Mesendoderm (in vitro differentiated cells): ENCODE data around the gene CLEC4C. TPM values are rescaled to one million over a fixed set of nuclear protein-coding genes. Genes with fewer than 3 reads are reported as not detected.
"Not testable (repeated sequence)": the region's sequence is repeated elsewhere in the genome, so short reads cannot be mapped to it uniquely, and the experiment has no call there.

Source experiments
- DNase-seq: peaks from one replicate; pipeline ENCODE4 v3.0.0; 2013
- H2AK5ac ChIP-seq: 2 replicates; pipeline ENCODE4 v1.6.1; 2013; ENCODE audit warnings: low read length, inconsistent platforms
- H2BK120ac ChIP-seq: 2 replicates; pipeline ENCODE4 v1.6.1; 2013; ENCODE audit warnings: low read depth, mild to moderate bottlenecking, low read length, moderate library complexity, mixed read lengths
- H2BK15ac ChIP-seq: replicated peaks from 2 replicates; pipeline ENCODE4 v1.6.1; 2013; ENCODE audit warnings: low read depth, mild to moderate bottlenecking, moderate library complexity
- H2BK5ac ChIP-seq: 2 replicates; pipeline ENCODE4 v1.6.1; 2013; ENCODE audit warnings: low read length, inconsistent platforms
- H3K18ac ChIP-seq: 2 replicates; pipeline ENCODE4 v1.6.1; 2013; ENCODE audit warnings: mild to moderate bottlenecking, low read length, mixed read lengths
- H3K23ac ChIP-seq: one replicate; pipeline ENCODE4 v1.6.1; 2013; ENCODE audit warnings: low read length
- H3K27ac ChIP-seq: 2 replicates; pipeline ENCODE4 v1.5.1; 2013; ENCODE audit warnings: low read depth, mild to moderate bottlenecking, inconsistent platforms, low read length, moderate library complexity
- H3K27me3 ChIP-seq: 2 replicates; pipeline ENCODE4 v1.6.1; 2013; ENCODE audit warnings: low read length, control low read depth, mild to moderate bottlenecking, inconsistent platforms; ENCODE audit not compliant: insufficient read depth, poor library complexity
- H3K36me3 ChIP-seq: 2 replicates; pipeline ENCODE4 v1.6.1; 2013; ENCODE audit warnings: low read length, inconsistent platforms; ENCODE audit not compliant: control insufficient read depth, insufficient read depth
- H3K4ac ChIP-seq: one replicate; pipeline ENCODE4 v1.6.1; 2013; ENCODE audit warnings: low read depth, mild to moderate bottlenecking, low read length, moderate library complexity
- H3K4me1 ChIP-seq: 2 replicates; pipeline ENCODE4 v1.6.1; 2013; ENCODE audit warnings: low read depth, low read length, inconsistent platforms; ENCODE audit not compliant: control insufficient read depth
- H3K4me2 ChIP-seq: 2 replicates; pipeline ENCODE4 v1.6.1; 2013; ENCODE audit warnings: low read length
- H3K4me3 ChIP-seq: 2 replicates; pipeline ENCODE4 v1.5.1; 2013; ENCODE audit warnings: mild to moderate bottlenecking, low read length
- H3K56ac ChIP-seq: one replicate; pipeline ENCODE4 v1.6.1; 2013; ENCODE audit warnings: low read length
- H3K79me1 ChIP-seq: 2 replicates; pipeline ENCODE4 v1.6.1; 2013; ENCODE audit warnings: low read length, inconsistent platforms
- H3K79me2 ChIP-seq: 2 replicates; pipeline ENCODE4 v1.6.1; 2013; ENCODE audit warnings: mild to moderate bottlenecking, low read length; ENCODE audit not compliant: control insufficient read depth, insufficient read depth
- H3K9ac ChIP-seq: 2 replicates; pipeline ENCODE4 v1.6.1; 2013; ENCODE audit warnings: low read length, inconsistent platforms
- H4K5ac ChIP-seq: one replicate; pipeline ENCODE4 v1.6.1; 2013; ENCODE audit warnings: low read length
- H4K8ac ChIP-seq: one replicate; pipeline ENCODE4 v1.6.1; 2013; ENCODE audit warnings: low read depth, mild to moderate bottlenecking, control low read depth, low read length, moderate library complexity
- WGBS: extraction: QIAGEN DNeasy Blood & Tissue Kit; methylation state at CpG from one replicate; pipeline ENCODE4 v1.1.7; 2013; ENCODE audit warnings: low lambda C conversion rate, missing lambda C conversion rate; ENCODE audit not compliant: insufficient coverage; ENCODE audit errors: extremely low coverage; 5-methylcytosine and 5-hydroxymethylcytosine counted together
- polyA plus RNA-seq, 2 experiments: library from polyadenylated mRNA; stranded (reverse); fragments of 200-250 nt; gene quantifications; one replicate each; pipeline ENCODE4 v1.2.3, GENCODE V29; 2013

Gene CLEC4C, protein sequence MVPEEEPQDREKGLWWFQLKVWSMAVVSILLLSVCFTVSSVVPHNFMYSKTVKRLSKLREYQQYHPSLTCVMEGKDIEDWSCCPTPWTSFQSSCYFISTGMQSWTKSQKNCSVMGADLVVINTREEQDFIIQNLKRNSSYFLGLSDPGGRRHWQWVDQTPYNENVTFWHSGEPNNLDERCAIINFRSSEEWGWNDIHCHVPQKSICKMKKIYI
- polyA plus RNA-seq (2013, experiment 1 of 2) = 0.08 TPM
- not detected for polyA plus RNA-seq (2013, experiment 2 of 2)

DNA sequence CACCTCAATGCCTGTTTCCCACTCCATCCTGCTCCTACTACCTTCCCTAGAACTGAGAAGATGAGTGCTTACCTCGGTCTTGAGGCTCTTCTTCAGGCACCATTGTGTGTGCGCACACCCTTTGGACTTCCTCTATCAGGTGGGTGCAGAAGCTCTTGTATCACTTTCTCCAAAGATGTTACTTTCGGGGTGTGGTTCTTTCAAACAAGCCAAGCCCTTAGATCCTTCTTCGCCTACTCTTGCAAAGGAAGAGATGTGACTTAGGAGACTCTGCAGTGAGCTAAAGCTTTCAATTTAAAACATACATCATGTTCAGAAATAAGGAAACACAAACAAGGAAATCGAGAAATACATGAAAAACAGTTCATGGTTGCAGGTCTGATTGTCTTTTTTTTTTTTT lies at the start of gene CLEC4C:
Gene CLEC4C (minus strand): TSS at position 130 of the 400 bp plus-strand sequence. CDS start 27 bp downstream, at position 103.
- Histone ChIP-seq H4K8ac (no peak within 1 kb of the TSS), H3K18ac (no peak within 1 kb of the TSS), H3K36me3 (no peaks in the 10 kb centered on the region), H3K56ac (no peak within 1 kb of the TSS), H3K27ac (no peak within 1 kb of the TSS), H4K5ac (no peak within 1 kb of the TSS), H3K9ac (no peak within 1 kb of the TSS), H2BK15ac (no peak within 1 kb of the TSS), H3K4ac (no peak within 1 kb of the TSS), H2BK120ac (no peak within 1 kb of the TSS), H3K27me3 (no peaks in the 10 kb centered on the region), H3K23ac (no peak within 1 kb of the TSS), H3K79me2 (no peaks in the 10 kb centered on the region), H3K79me1 (no peaks in the 10 kb centered on the region), H3K4me3 (no peak within 1 kb of the TSS), H2BK5ac (no peak within 1 kb of the TSS), H3K4me1 (no peaks in the 10 kb centered on the region), H3K4me2 (no peak within 1 kb of the TSS), H2AK5ac (no peak within 1 kb of the TSS)
- WGBS = no CpG with 5 or more reads among the region's 5 CpGs
- DNase-seq = no peak

DNA sequence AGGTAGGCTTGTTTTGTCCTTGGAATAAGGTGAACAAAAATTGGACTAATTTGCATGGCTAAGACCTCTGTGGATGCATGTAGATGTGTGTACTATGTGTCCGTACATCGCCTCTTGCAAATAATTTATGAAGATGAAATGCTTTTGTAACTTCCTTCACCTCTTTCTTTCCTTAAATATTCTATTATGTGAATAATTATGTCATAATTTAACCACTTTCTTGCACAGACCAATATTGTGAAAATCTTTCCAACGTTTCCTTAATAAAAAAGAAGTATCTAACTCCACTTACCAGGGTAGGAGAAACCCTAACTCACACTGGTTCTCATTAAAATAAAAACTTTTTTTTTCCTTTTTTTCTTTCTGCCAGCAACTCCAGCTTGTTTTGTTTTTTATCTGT lies 46.0 kb upstream of the CLEC4C start:
- Histone ChIP-seq H2AK5ac (no peak overlapping the region), H2BK15ac (no peak overlapping the region), H3K79me1 (no peaks in the 10 kb centered on the region), H3K27ac (no peak overlapping the region), H3K4me1 (peaks cover 5% of the 10 kb centered on the region), H3K56ac (no peak overlapping the region), H3K27me3 (no peaks in the 10 kb centered on the region), H3K79me2 (peaks cover 30% of the 10 kb centered on the region), H3K4me3 (no peak overlapping the region), H3K36me3 (no peaks in the 10 kb centered on the region), H3K23ac (no peak overlapping the region), H3K4ac (no peak overlapping the region), H4K8ac (no peak overlapping the region), H2BK120ac (no peak overlapping the region), H3K9ac (no peak overlapping the region), H4K5ac (no peak overlapping the region), H2BK5ac (no peak overlapping the region), H3K18ac (no peak overlapping the region), H3K4me2 (no peak overlapping the region)
- no peak for DNase-seq
- no CpG with 5 or more reads among the region's 3 CpGs for WGBS

DNA sequence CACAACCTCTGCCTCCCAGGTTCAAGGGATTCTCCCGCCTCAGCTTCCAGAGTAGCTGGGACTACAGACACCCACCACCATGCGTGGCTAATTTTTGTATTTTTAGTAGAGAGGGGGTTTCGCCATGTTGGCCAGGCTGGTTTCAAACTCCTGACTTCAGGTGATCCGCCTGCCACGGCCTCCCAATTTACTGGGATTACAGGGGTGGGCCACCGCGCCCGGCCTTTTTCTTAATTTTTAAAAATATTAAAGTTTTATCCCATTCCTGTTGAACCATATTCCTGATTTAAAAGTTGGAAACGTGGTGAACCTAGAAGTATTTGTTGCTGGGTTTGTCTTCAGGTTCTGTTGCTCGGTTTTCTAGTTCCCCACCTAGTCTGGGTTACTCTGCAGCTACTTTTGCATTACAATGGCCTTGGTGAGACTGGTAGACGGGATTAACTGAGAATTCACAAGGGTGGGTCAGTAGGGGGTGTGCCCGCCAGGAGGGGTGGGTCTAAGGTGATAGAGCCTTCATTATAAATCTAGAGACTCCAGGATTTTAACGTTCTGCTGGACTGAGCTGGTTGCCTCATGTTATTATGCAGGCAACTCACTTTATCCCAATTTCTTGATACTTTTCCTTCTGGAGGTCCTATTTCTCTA lies 41.8 kb upstream of the CLEC4C start, which contains the start of gene NANOG:
Gene NANOG (plus strand): TSS at position 519 of the 645 bp plus-strand sequence. CDS start 213 bp downstream, outside the sequence.
- peaks cover 30% of the 10 kb centered on the region for H3K79me2 ChIP-seq
- H3K27ac ChIP-seq = peak within 1 kb of the TSS; percentile 71
- H2BK120ac ChIP-seq = peak within 1 kb of the TSS; percentile 97
- WGBS = no CpG with 5 or more reads among the region's 13 CpGs
- H3K18ac ChIP-seq = peak within 1 kb of the TSS; percentile 93
- H3K36me3 ChIP-seq, H3K4me1 ChIP-seq, H3K27me3 ChIP-seq, H4K8ac ChIP-seq, H3K23ac ChIP-seq, H3K79me1 ChIP-seq: not testable (repeated sequence)
- peak within 1 kb of the TSS; percentile 92 for H3K56ac ChIP-seq
- H2AK5ac ChIP-seq = peak within 1 kb of the TSS; percentile 61
- H2BK15ac ChIP-seq = peak within 1 kb of the TSS; percentile 67
- H3K4ac ChIP-seq = peak within 1 kb of the TSS; percentile 94
- H3K4me3 ChIP-seq = peak within 1 kb of the TSS; percentile 73
- peak; percentile 70 for DNase-seq
- peak within 1 kb of the TSS; percentile 76 for H3K9ac ChIP-seq
- peak within 1 kb of the TSS; percentile 88 for H2BK5ac ChIP-seq
- H3K4me2 ChIP-seq = peak within 1 kb of the TSS; percentile 17
- peak within 1 kb of the TSS; percentile 68 for H4K5ac ChIP-seq

DNA sequence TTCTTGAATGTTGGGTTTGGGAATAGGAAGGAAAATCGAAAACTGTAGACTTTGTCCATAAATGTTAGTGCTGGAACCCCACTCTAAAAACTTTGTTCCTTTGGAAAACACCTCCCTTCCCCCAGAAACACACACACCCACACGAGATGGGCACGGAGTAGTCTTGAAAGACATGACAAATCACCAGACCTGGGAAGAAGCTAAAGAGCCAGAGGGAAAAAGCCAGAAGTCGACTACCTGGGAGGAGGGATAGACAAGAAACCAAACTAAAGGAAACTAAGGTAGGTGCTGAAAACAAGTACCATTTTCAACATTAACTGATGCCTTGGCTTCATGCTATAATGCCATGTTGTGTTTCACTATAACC lies 41.1 kb upstream of the CLEC4C start:
- DNase-seq = peak; percentile 63
- Histone ChIP-seq H3K4me2 (peak overlapping the region; percentile 4), H3K4ac (peak overlapping the region; percentile 94), H3K27me3 (no peaks in the 10 kb centered on the region), H3K79me1 (no peaks in the 10 kb centered on the region), H3K18ac (peak overlapping the region; percentile 93), H4K8ac (no peak overlapping the region), H2AK5ac (peak overlapping the region; percentile 61), H4K5ac (peak overlapping the region; percentile 68), H3K56ac (peak overlapping the region; percentile 88), H3K4me3 (no peak overlapping the region), H3K36me3 (no peaks in the 10 kb centered on the region), H3K4me1 (peaks cover 8% of the 10 kb centered on the region), H2BK120ac (no peak overlapping the region), H2BK5ac (peak overlapping the region; percentile 88), H3K23ac (no peak overlapping the region), H3K9ac (peak overlapping the region; percentile 60), H3K27ac (peak overlapping the region; percentile 71), H3K79me2 (peaks cover 30% of the 10 kb centered on the region), H2BK15ac (peak overlapping the region; percentile 67)
- WGBS = no CpG with 5 or more reads among the region's 4 CpGs

DNA sequence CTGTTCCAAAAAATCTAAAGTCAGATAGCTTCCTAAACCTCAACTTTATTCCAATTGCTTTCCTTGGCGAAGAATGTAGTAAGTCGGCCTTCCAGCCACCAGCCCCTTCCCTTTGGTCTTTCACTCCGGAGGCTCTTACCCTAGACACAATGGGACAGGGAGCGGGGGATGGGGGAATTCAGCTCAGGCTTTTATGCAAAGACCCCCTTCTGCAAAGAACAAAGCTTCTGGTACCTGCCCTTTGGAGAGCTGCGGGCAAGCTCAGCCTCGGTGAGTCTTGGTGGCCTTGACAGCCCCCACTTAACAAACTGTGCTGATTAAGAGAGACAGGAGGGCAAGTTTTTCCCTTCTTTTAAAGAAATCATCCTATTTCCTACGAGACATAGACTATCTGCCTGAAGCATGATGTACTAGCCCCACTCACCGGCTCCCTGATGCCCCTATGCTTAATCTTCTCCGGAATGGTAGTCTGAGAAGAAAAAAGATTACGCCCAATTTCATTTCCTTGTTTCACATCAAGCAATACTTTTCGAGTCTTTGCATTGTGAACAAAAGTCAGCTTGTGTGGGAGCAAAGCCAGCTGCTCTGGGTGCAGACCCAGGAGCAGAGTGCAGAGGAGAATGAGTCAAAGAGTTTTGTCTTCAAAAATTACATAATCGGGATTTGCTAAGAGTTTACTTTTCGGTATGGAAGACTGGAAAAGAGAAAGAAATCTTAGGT lies 40.6 kb upstream of the CLEC4C start:
- H3K36me3 ChIP-seq = no peaks in the 10 kb centered on the region
- peak overlapping the region; percentile 77 for H3K18ac ChIP-seq
- peak overlapping the region; percentile 60 for H3K9ac ChIP-seq
- no peak overlapping the region for H4K5ac ChIP-seq
- no peaks in the 10 kb centered on the region for H3K27me3 ChIP-seq
- H3K79me2 ChIP-seq = peaks cover 30% of the 10 kb centered on the region
- DNase-seq = peak; percentile 72
- peak overlapping the region; percentile 9 for H2AK5ac ChIP-seq
- no peak overlapping the region for H3K23ac ChIP-seq
- peak overlapping the region; percentile 81 for H3K27ac ChIP-seq
- H3K4ac ChIP-seq = peak overlapping the region; percentile 93
- H2BK5ac ChIP-seq = peak overlapping the region; percentile 82
- no peak overlapping the region for H2BK120ac ChIP-seq
- WGBS = no CpG with 5 or more reads among the region's 13 CpGs
- no peak overlapping the region for H3K4me3 ChIP-seq
- H3K4me1 ChIP-seq = peaks cover 8% of the 10 kb centered on the region
- no peak overlapping the region for H4K8ac ChIP-seq
- H3K56ac ChIP-seq = peak overlapping the region; percentile 88
- no peaks in the 10 kb centered on the region for H3K79me1 ChIP-seq
- peak overlapping the region; percentile 42 for H3K4me2 ChIP-seq
- H2BK15ac ChIP-seq = no peak overlapping the region
